SU-DHL-6 (cell line): Measurements from ENCODE around the gene ZNF28.
"Not testable (repeated sequence)": the region's sequence is repeated elsewhere in the genome, so short reads cannot be mapped to it uniquely, and the experiment has no call there.

ENCODE experiments used
- H2AFZ ChIP-seq: fragments of 200-600 bp; sonication (generic); 2 replicates; pipeline ENCODE4 v1.6.1; 2014; ENCODE audit warnings: low read depth, mild to moderate bottlenecking, moderate library complexity, mixed read lengths, antibody characterized with exemption, low read length; ENCODE audit not compliant: severe bottlenecking
- H3F3A ChIP-seq: fragments of 200-600 bp; shearing (Covaris generic); 2 replicates; pipeline ENCODE4 v1.6.0; 2016; ENCODE audit warnings: antibody characterized with exemption, mild to moderate bottlenecking; ENCODE audit not compliant: insufficient read depth
- H3K27ac ChIP-seq: fragments of 200-600 bp; sonication (generic); 2 replicates; pipeline ENCODE4 v1.5.1; 2016; ENCODE audit warnings: low read depth, mild to moderate bottlenecking, low read length, moderate library complexity, mixed read lengths
- H3K27me3 ChIP-seq: fragments of 200-600 bp; sonication (generic), shearing (Covaris generic); 2 replicates; pipeline ENCODE4 v1.6.0; 2014; ENCODE audit warnings: mild to moderate bottlenecking, low read length
- H3K36me3 ChIP-seq: fragments of 200-600 bp; sonication (generic); 2 replicates; pipeline ENCODE4 v1.6.1; 2014; ENCODE audit warnings: mild to moderate bottlenecking, low read length, mixed read lengths
- H3K4me2 ChIP-seq: fragments of 300-600, 200-600 bp; shearing (Covaris generic), sonication (generic); 2 replicates; pipeline ENCODE4 v1.6.0; 2014; ENCODE audit warnings: low read length, low read depth, mild to moderate bottlenecking; ENCODE audit not compliant: poor library complexity, severe bottlenecking
- H3K4me3 ChIP-seq: fragments of 200-600 bp; sonication (generic); 2 replicates; pipeline ENCODE4 v1.5.1; 2014; ENCODE audit warnings: antibody characterized with exemption, low read length, mild to moderate bottlenecking, mixed read lengths; ENCODE audit not compliant: insufficient read depth, poor library complexity, severe bottlenecking
- H3K79me2 ChIP-seq: fragments of 200-600 bp; sonication (generic); 2 replicates; pipeline ENCODE4 v1.6.1; 2014; ENCODE audit warnings: mild to moderate bottlenecking, low read length, moderate library complexity; ENCODE audit not compliant: insufficient read depth
- H3K9ac ChIP-seq: fragments of 200-600 bp; sonication (generic); 2 replicates; pipeline ENCODE4 v1.7.0; 2014; ENCODE audit warnings: mild to moderate bottlenecking, low read length
- H3K9me2 ChIP-seq: fragments of 200-600 bp; sonication (generic); replicated peaks from 2 replicates; pipeline ENCODE4 v1.6.1; 2014; ENCODE audit warnings: low read length; ENCODE audit not compliant: insufficient read depth
- H3K9me3 ChIP-seq: fragments of 200-600 bp; sonication (generic); 2 replicates; pipeline ENCODE4 v1.6.1; 2014; ENCODE audit warnings: low read length, mixed read lengths; ENCODE audit not compliant: insufficient read depth
- H4K20me1 ChIP-seq: fragments of 200-600 bp; sonication (generic); 2 replicates; pipeline ENCODE4 v1.6.1; 2014; ENCODE audit warnings: low read depth, mild to moderate bottlenecking, antibody characterized with exemption, low read length, moderate library complexity, mixed read lengths

The ZNF28 gene

DNA sequence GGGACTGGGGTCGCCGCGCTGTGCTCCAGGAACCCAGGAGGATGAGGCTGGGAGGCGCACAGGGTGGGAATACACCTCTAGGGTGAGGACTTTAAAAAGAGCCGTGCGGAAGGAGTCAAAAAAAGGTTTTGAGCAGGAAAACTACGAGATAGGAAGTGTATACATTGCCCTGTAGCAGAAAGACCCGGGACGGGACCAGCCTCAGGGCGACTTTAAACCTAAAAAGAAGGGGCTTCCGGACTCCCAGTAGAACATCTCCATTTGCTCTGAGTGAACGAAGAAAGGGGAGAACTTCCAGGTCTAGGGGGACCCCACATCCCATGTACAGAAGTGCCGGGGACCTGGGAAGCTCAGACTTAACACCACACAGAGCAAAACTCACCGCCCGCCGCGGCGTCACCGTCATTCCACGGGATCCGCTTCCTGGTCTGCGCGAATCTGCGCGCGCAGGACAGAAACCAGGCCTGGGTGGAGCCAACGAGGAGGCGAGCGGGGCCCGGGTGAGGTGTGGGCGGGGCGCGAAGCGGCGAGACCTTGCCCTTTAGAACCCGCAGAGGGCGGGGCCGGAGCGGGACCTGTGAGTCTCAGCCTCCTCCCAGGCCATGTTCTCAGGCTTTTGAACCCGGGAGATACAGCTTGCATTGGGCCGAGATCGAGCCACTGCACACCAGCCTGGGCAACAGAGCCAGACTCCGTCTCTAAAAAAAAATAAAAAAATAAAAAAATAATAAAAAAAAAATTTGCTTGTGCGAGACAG lies at the start of gene ZNF28:
ZNF28 (minus strand) TSS at position 430 of the 757 bp plus-strand sequence. CDS start 3,675 bp downstream, outside the sequence.
- not testable (repeated sequence) for H3K79me2 ChIP-seq, H3F3A ChIP-seq, H3K9me3 ChIP-seq, H3K27me3 ChIP-seq, H4K20me1 ChIP-seq, H3K36me3 ChIP-seq, H3K9me2 ChIP-seq
- peak within 1 kb of the TSS; percentile 65 for H3K4me2 ChIP-seq
- H3K9ac ChIP-seq = peak within 1 kb of the TSS; percentile 94
- H3K4me3 ChIP-seq = peak within 1 kb of the TSS; percentile 92
- peak within 1 kb of the TSS; percentile 74 for H2AFZ ChIP-seq
- 0 out of 2 replicates have a peak within 1 kb of the TSS, but pooled peaks have one; percentile 29 for H3K27ac ChIP-seq

DNA sequence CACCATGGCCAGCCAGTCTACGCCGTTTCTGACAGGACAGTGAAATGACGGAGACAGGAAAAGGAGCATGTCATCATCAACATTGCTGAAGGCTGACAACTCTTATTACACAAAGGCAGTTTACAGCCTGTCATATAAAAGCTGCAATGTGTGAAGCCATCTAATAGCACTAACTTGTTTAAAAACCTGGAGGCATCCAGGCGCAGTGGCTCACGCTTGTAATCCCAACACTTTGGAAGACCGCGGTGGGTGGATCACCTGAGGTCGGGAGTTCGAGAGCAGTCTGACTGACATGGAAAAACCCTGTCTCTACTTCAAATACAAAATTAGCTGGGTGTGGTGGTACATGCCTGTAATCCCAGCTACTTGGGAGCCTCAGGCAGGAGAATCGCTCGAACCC lies 46.6 kb upstream of the ZNF28 start:
- not testable (repeated sequence) for H3K9me2 ChIP-seq, H3K36me3 ChIP-seq, H2AFZ ChIP-seq, H4K20me1 ChIP-seq, H3K4me2 ChIP-seq, H3K79me2 ChIP-seq, H3F3A ChIP-seq, H3K27me3 ChIP-seq, H3K9ac ChIP-seq, H3K4me3 ChIP-seq, H3K27ac ChIP-seq, H3K9me3 ChIP-seq

- Histone ChIP-seq H3K27ac (peak within 1 kb of the TSS; percentile 48), H3K9ac (peak within 1 kb of the TSS; percentile 83), H3K4me2 (peak within 1 kb of the TSS; percentile 72), H3K4me3 (peak within 1 kb of the TSS; percentile 89), H2AFZ (peak within 1 kb of the TSS; percentile 90), H3K79me2 (peaks cover 30% of the 10 kb centered on the region)
- not testable (repeated sequence) for H3F3A ChIP-seq, H3K27me3 ChIP-seq, H3K9me3 ChIP-seq, H3K9me2 ChIP-seq, H3K36me3 ChIP-seq, H4K20me1 ChIP-seq
Measured at GRCh38 chr19:52857378-52858191, 36.2 kb upstream of the ZNF28 start, which contains the start of gene ZNF468. ZNF468 (minus strand) TSS chr19:52857619; CDS start chr19:52854272, 3,347 bp downstream.

GRCh38 chr19:52856540-52857377 lies 35.3 kb upstream of the ZNF28 start:
- H3K9me2 ChIP-seq, H3F3A ChIP-seq, H3K36me3 ChIP-seq, H4K20me1 ChIP-seq, H3K27me3 ChIP-seq, H3K9me3 ChIP-seq: not testable (repeated sequence)
- H2AFZ ChIP-seq = peak overlapping the region; percentile 68
- peak overlapping the region; percentile 59 for H3K4me2 ChIP-seq
- H3K9ac ChIP-seq = peak overlapping the region; percentile 83
- peak overlapping the region; percentile 89 for H3K4me3 ChIP-seq
- peak overlapping the region; percentile 48 for H3K27ac ChIP-seq
- H3K79me2 ChIP-seq = peaks cover 30% of the 10 kb centered on the region

DNA sequence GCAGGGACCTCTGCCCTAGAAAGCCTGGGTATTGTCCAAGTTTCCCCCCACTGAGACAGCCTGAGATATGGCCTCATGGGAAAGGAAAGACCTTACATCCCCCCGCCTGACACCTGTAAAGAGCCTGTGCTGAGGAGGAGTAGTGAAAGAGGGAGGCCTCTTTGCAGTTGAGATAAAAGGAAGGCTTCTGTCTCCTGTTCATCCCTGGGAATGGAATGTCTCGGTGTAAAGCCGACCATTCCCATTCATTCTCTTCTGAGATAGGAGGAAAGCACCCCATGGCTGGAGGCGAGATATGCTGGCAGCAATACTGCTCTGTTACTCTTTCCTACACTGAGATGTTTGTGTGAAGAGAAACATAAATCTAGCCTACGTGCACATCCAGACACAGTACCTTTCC lies 25.9 kb upstream of the ZNF28 start:
- H3K9me3 ChIP-seq, H3K9ac ChIP-seq, H3K9me2 ChIP-seq: not testable (repeated sequence)

DNA sequence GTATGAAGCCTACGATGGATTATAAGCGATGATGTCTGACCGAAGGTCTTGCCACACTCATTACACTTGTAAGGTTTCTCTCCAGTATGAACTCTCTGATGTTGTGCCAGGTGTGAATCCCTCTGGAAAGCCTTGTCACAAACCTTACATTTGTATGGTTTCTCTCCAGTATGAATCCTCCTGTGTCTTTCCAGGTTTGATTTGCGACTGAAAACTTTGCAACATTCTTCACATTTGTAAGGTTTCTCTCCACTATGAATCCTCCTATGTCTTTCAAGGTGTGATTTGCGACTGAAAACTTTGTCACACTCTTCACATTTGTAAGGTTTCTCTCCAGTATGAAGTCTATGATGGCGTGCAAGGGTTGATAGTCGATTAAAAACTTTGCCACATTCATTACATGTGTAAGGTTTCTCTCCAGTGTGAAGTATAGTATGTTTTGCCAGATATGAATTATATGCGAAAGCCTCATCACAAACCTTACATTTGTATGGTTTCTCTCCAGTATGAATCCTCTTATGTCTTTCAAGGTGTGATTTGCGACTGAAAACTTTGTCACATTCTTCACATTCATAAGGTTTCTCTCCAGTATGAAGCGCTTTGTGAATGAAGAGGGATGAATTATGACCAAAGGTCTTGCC lies 19.5 kb upstream of the ZNF28 start:
- H3K4me2 ChIP-seq, H4K20me1 ChIP-seq, H3K9me2 ChIP-seq, H3K27ac ChIP-seq, H2AFZ ChIP-seq, H3K4me3 ChIP-seq, H3K27me3 ChIP-seq, H3F3A ChIP-seq, H3K9ac ChIP-seq, H3K79me2 ChIP-seq: not testable (repeated sequence)
- Histone ChIP-seq H3K36me3 (peaks cover 80% of the 10 kb centered on the region), H3K9me3 (peaks cover 41% of the 10 kb centered on the region; the same call in 1 of the 2 replicates)

More for the DNA sequence above, 25.9 kb upstream of the ZNF28 start:
- not testable (repeated sequence) for H3K27me3 ChIP-seq, H3K79me2 ChIP-seq, H3K27ac ChIP-seq, H3K4me2 ChIP-seq, H3K4me3 ChIP-seq, H4K20me1 ChIP-seq, H2AFZ ChIP-seq, H3F3A ChIP-seq
- peaks cover 63% of the 10 kb centered on the region for H3K36me3 ChIP-seq

GRCh38 chr19:52834289-52834688 lies 12.9 kb upstream of the ZNF28 start:
- H3K27ac ChIP-seq, H3K4me3 ChIP-seq, H3K4me2 ChIP-seq, H3K9ac ChIP-seq, H3K9me3 ChIP-seq, H2AFZ ChIP-seq, H3K79me2 ChIP-seq, H3K9me2 ChIP-seq, H4K20me1 ChIP-seq, H3F3A ChIP-seq, H3K27me3 ChIP-seq: not testable (repeated sequence)
- H3K36me3 ChIP-seq = peaks cover 15% of the 10 kb centered on the region
